Activated CD8-positive, alpha-beta T cell treated with anti-CD3 and anti-CD28 coated beads, Interleukin-2, amount 10 ng/mL, durations not matched to agents 7 days and 5 days (primary cell): ENCODE data around the gene ZPLD1. TPM values are rescaled to one million over a fixed set of nuclear protein-coding genes. Genes with fewer than 3 reads are reported as not detected.

Source experiments
- ATAC-seq: fragments of 150-1000 bp; cut with Tn5 transposase; one replicate; pipeline ENCODE4 v1.10.0; 2021; ENCODE audit warnings: moderate library complexity
- CTCF ChIA-PET: fragments of 350-600 bp; sonication (Branson Sonifier 250); formaldehyde crosslinking; loops from one replicate; lab custom pipeline; 2021; ENCODE audit warnings: antibody characterized with exemption; lab: Charles Lee
- POLR2A ChIA-PET: fragments of 350-600 bp; sonication (Branson Sonifier 250); formaldehyde crosslinking; loops from one replicate; lab custom pipeline; 2021; ENCODE audit warnings: antibody characterized with exemption; lab: Charles Lee
- DNase-seq: peaks from one replicate; pipeline ENCODE4 v3.0.0-alpha.2; 2020
- H3K27ac Mint-ChIP-seq: one replicate; pipeline ENCODE4 v1.8.0; 2021; ENCODE audit warnings: mild to moderate bottlenecking, mixed read lengths
- H3K27me3 Mint-ChIP-seq: one replicate; pipeline ENCODE4 v1.8.0; 2021; ENCODE audit warnings: low read depth, mixed read lengths
- H3K36me3 Mint-ChIP-seq: one replicate; pipeline ENCODE4 v1.8.0; 2021; ENCODE audit warnings: low read depth, mixed read lengths
- H3K4me1 Mint-ChIP-seq: one replicate; pipeline ENCODE4 v1.8.0; 2021; ENCODE audit warnings: low read depth, mixed read lengths
- H3K4me3 Mint-ChIP-seq: one replicate; pipeline ENCODE4 v1.8.0; 2021; ENCODE audit warnings: mild to moderate bottlenecking, mixed read lengths
- H3K9me3 Mint-ChIP-seq: one replicate; pipeline ENCODE4 v1.8.0; 2022; ENCODE audit warnings: mixed read lengths; ENCODE audit not compliant: insufficient read depth
- total RNA-seq, 2 experiments: library from RNA; stranded (reverse); gene quantifications; one replicate each; pipeline ENCODE4 v1.2.3, GENCODE V29; 2021

ZPLD1 gene
- total RNA-seq, 2 experiments from 2014 or later, result not detected

- ChIA-PET POLR2A (no interaction called here), CTCF (no interaction called here)
- Mint-ChIP-seq H3K27ac (no peak overlapping the region), H3K4me3 (no peak overlapping the region), H3K9me3 (no peaks in the 10 kb centered on the region), H3K27me3 (peaks cover 6% of the 10 kb centered on the region), H3K4me1 (no peaks in the 10 kb centered on the region), H3K36me3 (no peaks in the 10 kb centered on the region)
- DNase-seq (no peak), ATAC-seq (no peak)
Observed at GRCh38 chr3:102441832-102442231, 7.0 kb downstream of the ZPLD1 start.

GRCh38 chr3:102443021-102443420 lies 8.2 kb downstream of the ZPLD1 start:
- H3K9me3 Mint-ChIP-seq, result no peaks in the 10 kb centered on the region

GRCh38 chr3:102444101-102444500 lies 9.3 kb downstream of the ZPLD1 start:
- ChIA-PET POLR2A (no interaction called here), CTCF (no interaction called here)
- Mint-ChIP-seq H3K27ac (no peak overlapping the region), H3K27me3 (peaks cover 2% of the 10 kb centered on the region), H3K9me3 (no peaks in the 10 kb centered on the region), H3K36me3 (no peaks in the 10 kb centered on the region), H3K4me3 (no peak overlapping the region), H3K4me1 (no peaks in the 10 kb centered on the region)
- DNase-seq (no peak), ATAC-seq (no peak)

More at GRCh38 chr3:102443021-102443420, 8.2 kb downstream of the ZPLD1 start:
- Mint-ChIP-seq H3K27ac (no peak overlapping the region), H3K4me1 (no peaks in the 10 kb centered on the region), H3K36me3 (no peaks in the 10 kb centered on the region), H3K4me3 (no peak overlapping the region), H3K27me3 (peaks cover 6% of the 10 kb centered on the region)
- ChIA-PET POLR2A (no interaction called here), CTCF (no interaction called here)
- DNase-seq, result no peak
- no peak for ATAC-seq

GRCh38 chr3:102447272-102447671 lies 12.5 kb downstream of the ZPLD1 start:
- ChIA-PET CTCF (no interaction called here), POLR2A (no interaction called here)
- Mint-ChIP-seq H3K4me1 (no peaks in the 10 kb centered on the region), H3K36me3 (no peaks in the 10 kb centered on the region), H3K4me3 (no peak overlapping the region), H3K27ac (no peak overlapping the region), H3K9me3 (no peaks in the 10 kb centered on the region), H3K27me3 (peaks cover 4% of the 10 kb centered on the region)
- no peak for ATAC-seq
- DNase-seq, result no peak

GRCh38 chr3:102449341-102449740 lies 14.5 kb downstream of the ZPLD1 start:
- Mint-ChIP-seq H3K4me3 (no peak overlapping the region), H3K9me3 (no peaks in the 10 kb centered on the region), H3K27me3 (peaks cover 4% of the 10 kb centered on the region), H3K27ac (no peak overlapping the region), H3K36me3 (no peaks in the 10 kb centered on the region), H3K4me1 (no peaks in the 10 kb centered on the region)
- ChIA-PET POLR2A (no interaction called here), CTCF (no interaction called here)
- no peak for DNase-seq
- no peak for ATAC-seq

GRCh38 chr3:102449930-102450329 lies 15.1 kb downstream of the ZPLD1 start:
- Mint-ChIP-seq H3K4me3 (no peak overlapping the region), H3K9me3 (no peaks in the 10 kb centered on the region), H3K36me3 (no peaks in the 10 kb centered on the region), H3K27ac (no peak overlapping the region), H3K4me1 (no peaks in the 10 kb centered on the region), H3K27me3 (peaks cover 4% of the 10 kb centered on the region)
- POLR2A ChIA-PET, result no interaction called here
- ATAC-seq (no peak), DNase-seq (no peak)
- CTCF ChIA-PET, result no interaction called here

GRCh38 chr3:102450976-102451375 lies 16.2 kb downstream of the ZPLD1 start:
- Mint-ChIP-seq H3K27ac (no peak overlapping the region), H3K9me3 (no peaks in the 10 kb centered on the region), H3K36me3 (no peaks in the 10 kb centered on the region), H3K4me1 (no peaks in the 10 kb centered on the region), H3K27me3 (peaks cover 4% of the 10 kb centered on the region), H3K4me3 (no peak overlapping the region)
- ATAC-seq, result no peak
- CTCF ChIA-PET, result no interaction called here
- DNase-seq, result no peak
- POLR2A ChIA-PET, result no interaction called here

GRCh38 chr3:102451543-102451942 lies 16.7 kb downstream of the ZPLD1 start:
- H3K27ac Mint-ChIP-seq, result no peak overlapping the region
- H3K4me3 Mint-ChIP-seq, result no peak overlapping the region
- no peaks in the 10 kb centered on the region for H3K4me1 Mint-ChIP-seq
- H3K9me3 Mint-ChIP-seq, result no peaks in the 10 kb centered on the region
- ATAC-seq (no peak), DNase-seq (no peak)
- CTCF ChIA-PET, result no interaction called here
- H3K27me3 Mint-ChIP-seq, result peaks cover 4% of the 10 kb centered on the region
- POLR2A ChIA-PET, result no interaction called here
- no peaks in the 10 kb centered on the region for H3K36me3 Mint-ChIP-seq

GRCh38 chr3:102454181-102454580 lies 19.4 kb downstream of the ZPLD1 start:
- no peak overlapping the region for H3K27ac Mint-ChIP-seq
- ChIA-PET CTCF (no interaction called here), POLR2A (no interaction called here)

GRCh38 chr3:102457644-102458043 lies 22.8 kb downstream of the ZPLD1 start:
- no peak overlapping the region for H3K27ac Mint-ChIP-seq
- H3K9me3 Mint-ChIP-seq, result no peaks in the 10 kb centered on the region
- H3K4me1 Mint-ChIP-seq, result no peaks in the 10 kb centered on the region
- no peak for ATAC-seq
- H3K36me3 Mint-ChIP-seq, result no peaks in the 10 kb centered on the region
- no peak for DNase-seq
- H3K4me3 Mint-ChIP-seq, result no peak overlapping the region
- POLR2A ChIA-PET, result no interaction called here
- CTCF ChIA-PET, result no interaction called here
- H3K27me3 Mint-ChIP-seq, result peaks cover 5% of the 10 kb centered on the region

More at GRCh38 chr3:102454181-102454580, 19.4 kb downstream of the ZPLD1 start:
- no peaks in the 10 kb centered on the region for H3K4me1 Mint-ChIP-seq
- H3K36me3 Mint-ChIP-seq, result no peaks in the 10 kb centered on the region
- H3K4me3 Mint-ChIP-seq, result no peak overlapping the region
- H3K9me3 Mint-ChIP-seq, result no peaks in the 10 kb centered on the region
- H3K27me3 Mint-ChIP-seq, result peaks cover 4% of the 10 kb centered on the region
- no peak for ATAC-seq
- no peak for DNase-seq

GRCh38 chr3:102460579-102460978 lies 25.8 kb downstream of the ZPLD1 start:
- no peaks in the 10 kb centered on the region for H3K4me1 Mint-ChIP-seq
- CTCF ChIA-PET, result no interaction called here

GRCh38 chr3:102464261-102464660 lies 29.4 kb downstream of the ZPLD1 start:
- Mint-ChIP-seq H3K27ac (no peak overlapping the region), H3K27me3 (peaks cover 11% of the 10 kb centered on the region), H3K4me3 (no peak overlapping the region), H3K4me1 (no peaks in the 10 kb centered on the region), H3K9me3 (no peaks in the 10 kb centered on the region), H3K36me3 (no peaks in the 10 kb centered on the region)
- ChIA-PET CTCF (no interaction called here), POLR2A (no interaction called here)
- DNase-seq (no peak), ATAC-seq (no peak)

More at GRCh38 chr3:102460579-102460978, 25.8 kb downstream of the ZPLD1 start:
- POLR2A ChIA-PET, result no interaction called here
- Mint-ChIP-seq H3K36me3 (no peaks in the 10 kb centered on the region), H3K9me3 (no peaks in the 10 kb centered on the region), H3K27ac (no peak overlapping the region), H3K4me3 (no peak overlapping the region), H3K27me3 (peaks cover 6% of the 10 kb centered on the region)
- DNase-seq, result no peak
- no peak for ATAC-seq

GRCh38 chr3:102466001-102466400 lies 31.2 kb downstream of the ZPLD1 start:
- ATAC-seq (no peak), DNase-seq (no peak)
- Mint-ChIP-seq H3K36me3 (no peaks in the 10 kb centered on the region), H3K9me3 (no peaks in the 10 kb centered on the region), H3K27ac (no peak overlapping the region), H3K4me1 (no peaks in the 10 kb centered on the region), H3K4me3 (no peak overlapping the region), H3K27me3 (peaks cover 9% of the 10 kb centered on the region)
- ChIA-PET POLR2A (no interaction called here), CTCF (no interaction called here)
